DOHH2 (cell line): ENCODE measurements around the gene MYH7.

Experiments
- H3F3A ChIP-seq: fragments of 200-600 bp; sonication (generic), shearing (Covaris generic); 2 replicates; pipeline ENCODE4 v1.6.0; 2016; ENCODE audit warnings: antibody characterized with exemption, mild to moderate bottlenecking; ENCODE audit not compliant: control insufficient read depth, insufficient read depth
- H3K27ac ChIP-seq: fragments of 200-600 bp; sonication (generic); 2 replicates; pipeline ENCODE4 v1.5.1; 2014; ENCODE audit warnings: low read depth, mild to moderate bottlenecking, low read length, moderate library complexity
- H3K27me3 ChIP-seq: fragments of 200-600 bp; sonication (generic); 2 replicates; pipeline ENCODE4 v1.6.1; 2014; ENCODE audit warnings: mild to moderate bottlenecking, low read length, mixed read lengths; ENCODE audit not compliant: control insufficient read depth
- H3K36me3 ChIP-seq: fragments of 200-600 bp; sonication (generic); 2 replicates; pipeline ENCODE4 v1.6.1; 2014; ENCODE audit warnings: mild to moderate bottlenecking, low read length, moderate library complexity, mixed read lengths; ENCODE audit not compliant: control insufficient read depth
- H3K4me1 ChIP-seq: fragments of 200-600 bp; sonication (generic); 2 replicates; pipeline ENCODE4 v1.6.1; 2014; ENCODE audit warnings: mild to moderate bottlenecking, low read length, mixed read lengths; ENCODE audit not compliant: control insufficient read depth
- H3K4me2 ChIP-seq: fragments of 200-600 bp; sonication (generic); 2 replicates; pipeline ENCODE4 v1.6.0; 2014; ENCODE audit warnings: mild to moderate bottlenecking, low read length, moderate library complexity
- H3K4me3 ChIP-seq: fragments of 200-600 bp; sonication (generic); 2 replicates; pipeline ENCODE4 v1.5.1; 2014; ENCODE audit warnings: mild to moderate bottlenecking, low read length, mixed read lengths
- H3K79me2 ChIP-seq: fragments of 200-600 bp; sonication (generic); 2 replicates; pipeline ENCODE4 v1.6.1; 2014; ENCODE audit warnings: mild to moderate bottlenecking, low read length, mixed read lengths; ENCODE audit not compliant: control insufficient read depth
- H3K9me2 ChIP-seq: fragments of 200-600 bp; sonication (generic); replicated peaks from 2 replicates; pipeline ENCODE4 v1.6.1; 2014; ENCODE audit warnings: mild to moderate bottlenecking, low read length, mixed read lengths; ENCODE audit not compliant: control insufficient read depth
- H3K9me3 ChIP-seq: fragments of 200-600 bp; sonication (generic); 2 replicates; pipeline ENCODE4 v1.6.1; 2014; ENCODE audit warnings: antibody characterized with exemption, low read length, mixed read lengths; ENCODE audit not compliant: control insufficient read depth, insufficient read depth
- H4K20me1 ChIP-seq: fragments of 200-600 bp; sonication (generic); 2 replicates; pipeline ENCODE4 v1.6.0; 2014; ENCODE audit warnings: low read depth, mild to moderate bottlenecking, antibody characterized with exemption, low read length, moderate library complexity; ENCODE audit not compliant: control insufficient read depth, insufficient read depth
- EZH2phosphoT487 ChIP-seq: fragments of 200-600 bp; sonication (generic); IDR thresholded peaks from 2 replicates; pipeline ENCODE4 v1.6.1; 2017; ENCODE audit warnings: borderline replicate concordance, mild to moderate bottlenecking, antibody characterized with exemption, low read length, moderate library complexity, mixed read lengths
- TF ChIP-seq, protein P1 (sequence below): fragments of 200-600 bp; sonication (generic); IDR thresholded peaks from one replicate; pipeline ENCODE4 v1.5.1; 2014; ENCODE audit warnings: antibody characterized with exemption, mild to moderate bottlenecking, low read depth, low read length; ENCODE audit not compliant: poor library complexity, severe bottlenecking

The MYH7 gene

DNA sequence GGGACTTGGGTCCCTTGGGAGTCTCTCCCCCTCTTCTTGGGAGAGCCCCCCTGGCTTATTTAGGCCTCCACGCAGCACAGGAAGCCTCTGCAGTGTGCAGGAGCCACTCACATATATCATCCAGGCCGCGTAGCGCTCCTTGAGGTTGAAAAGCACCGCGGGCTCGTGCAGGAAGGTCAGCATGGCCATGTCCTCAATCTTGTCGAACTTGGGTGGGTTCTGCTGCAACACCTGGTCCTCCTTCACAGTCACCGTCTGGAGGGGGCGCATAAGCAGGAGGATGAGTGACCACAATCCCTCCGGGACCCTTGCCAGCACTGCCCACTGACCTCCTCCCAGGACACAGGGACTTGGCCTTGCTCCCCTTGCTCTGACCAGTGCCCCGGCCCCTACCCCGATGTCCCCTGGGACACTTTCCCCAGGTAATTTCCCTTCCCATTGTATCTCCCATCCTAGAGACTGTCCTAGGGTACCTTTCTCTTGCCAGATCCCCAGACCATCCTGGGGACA is 29.9 kb downstream of the MYH7 start:
- H3K27me3 ChIP-seq, result no peaks in the 10 kb centered on the region
- no peaks in the 10 kb centered on the region for H3K36me3 ChIP-seq
- TF ChIP-seq, protein P1, sequence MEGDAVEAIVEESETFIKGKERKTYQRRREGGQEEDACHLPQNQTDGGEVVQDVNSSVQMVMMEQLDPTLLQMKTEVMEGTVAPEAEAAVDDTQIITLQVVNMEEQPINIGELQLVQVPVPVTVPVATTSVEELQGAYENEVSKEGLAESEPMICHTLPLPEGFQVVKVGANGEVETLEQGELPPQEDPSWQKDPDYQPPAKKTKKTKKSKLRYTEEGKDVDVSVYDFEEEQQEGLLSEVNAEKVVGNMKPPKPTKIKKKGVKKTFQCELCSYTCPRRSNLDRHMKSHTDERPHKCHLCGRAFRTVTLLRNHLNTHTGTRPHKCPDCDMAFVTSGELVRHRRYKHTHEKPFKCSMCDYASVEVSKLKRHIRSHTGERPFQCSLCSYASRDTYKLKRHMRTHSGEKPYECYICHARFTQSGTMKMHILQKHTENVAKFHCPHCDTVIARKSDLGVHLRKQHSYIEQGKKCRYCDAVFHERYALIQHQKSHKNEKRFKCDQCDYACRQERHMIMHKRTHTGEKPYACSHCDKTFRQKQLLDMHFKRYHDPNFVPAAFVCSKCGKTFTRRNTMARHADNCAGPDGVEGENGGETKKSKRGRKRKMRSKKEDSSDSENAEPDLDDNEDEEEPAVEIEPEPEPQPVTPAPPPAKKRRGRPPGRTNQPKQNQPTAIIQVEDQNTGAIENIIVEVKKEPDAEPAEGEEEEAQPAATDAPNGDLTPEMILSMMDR, result no peak
- no peak for TF ChIP-seq EZH2phosphoT487
- H3K9me2 ChIP-seq, result no peaks in the 10 kb centered on the region
- no peaks in the 10 kb centered on the region for H4K20me1 ChIP-seq
- H3K9me3 ChIP-seq, result no peaks in the 10 kb centered on the region
- H3K79me2 ChIP-seq, result no peaks in the 10 kb centered on the region
- no peaks in the 10 kb centered on the region for H3F3A ChIP-seq
- H3K27ac ChIP-seq, result no peak overlapping the region
- H3K4me3 ChIP-seq, result no peak overlapping the region
- no peaks in the 10 kb centered on the region for H3K4me1 ChIP-seq
- H3K4me2 ChIP-seq, result no peak overlapping the region

DNA sequence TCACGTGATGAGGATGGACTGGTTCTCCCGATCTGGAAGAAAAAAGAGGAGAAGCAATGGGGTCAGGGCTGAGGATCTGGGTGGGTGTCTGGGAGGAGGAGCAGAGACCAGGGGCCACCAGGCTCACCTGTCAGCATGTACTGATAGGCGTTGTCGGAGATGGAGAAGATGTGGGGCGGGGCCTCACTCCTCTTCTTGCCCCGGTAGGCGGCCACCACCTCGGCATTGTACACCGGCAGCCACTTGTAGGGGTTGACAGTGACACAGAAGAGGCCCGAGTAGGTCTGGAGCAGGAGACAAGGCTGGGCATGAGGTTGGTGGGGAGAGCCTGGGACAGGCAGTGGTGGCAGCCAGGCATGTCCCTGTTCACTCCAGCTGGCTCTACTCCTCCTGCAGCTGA is 30.4 kb downstream of the MYH7 start:
- Histone ChIP-seq H4K20me1 (no peaks in the 10 kb centered on the region), H3K4me2 (no peak overlapping the region)

DNA sequence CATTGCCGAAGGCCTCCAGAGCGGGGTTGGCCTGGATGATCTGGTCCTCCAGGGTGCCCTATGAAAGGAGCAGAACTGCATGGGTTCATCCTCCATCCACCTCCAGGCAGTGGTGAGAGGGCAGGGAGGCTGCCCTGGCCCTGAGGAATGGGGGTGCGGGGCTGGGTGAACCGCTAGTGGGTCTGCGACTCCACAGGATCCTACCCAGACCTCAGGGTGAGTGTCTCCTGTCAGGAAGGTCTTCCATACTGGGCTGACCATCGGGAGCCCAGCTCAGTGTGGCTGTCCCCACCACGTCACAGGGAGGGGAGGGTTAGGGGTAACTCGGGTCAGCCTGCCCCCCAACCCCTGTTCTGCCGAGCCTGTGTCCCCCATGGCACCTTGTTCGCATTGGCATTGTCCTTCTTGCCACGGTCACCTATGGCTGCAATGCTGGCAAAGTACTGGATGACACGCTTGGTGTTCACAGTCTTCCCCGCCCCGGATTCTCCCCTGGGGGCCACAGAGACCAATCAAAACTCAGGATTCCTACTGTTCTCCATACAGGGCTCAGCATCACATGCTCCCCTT is 31.0 kb downstream of the MYH7 start:
- no peaks in the 10 kb centered on the region for H3K9me3 ChIP-seq
- no peaks in the 10 kb centered on the region for H3K9me2 ChIP-seq
- H3K27ac ChIP-seq, result no peak overlapping the region
- no peak overlapping the region for H3K4me3 ChIP-seq
- no peaks in the 10 kb centered on the region for H4K20me1 ChIP-seq
- H3K36me3 ChIP-seq, result no peaks in the 10 kb centered on the region
- H3F3A ChIP-seq, result no peaks in the 10 kb centered on the region
- H3K4me1 ChIP-seq, result no peaks in the 10 kb centered on the region
- H3K27me3 ChIP-seq, result no peaks in the 10 kb centered on the region
- H3K4me2 ChIP-seq, result no peak overlapping the region
- TF ChIP-seq, protein P1, result no peak
- TF ChIP-seq EZH2phosphoT487, result no peak
- no peaks in the 10 kb centered on the region for H3K79me2 ChIP-seq

More for the DNA sequence above, 30.4 kb downstream of the MYH7 start:
- no peaks in the 10 kb centered on the region for H3K4me1 ChIP-seq
- no peaks in the 10 kb centered on the region for H3F3A ChIP-seq
- no peaks in the 10 kb centered on the region for H3K9me2 ChIP-seq
- no peaks in the 10 kb centered on the region for H3K9me3 ChIP-seq
- H3K36me3 ChIP-seq, result no peaks in the 10 kb centered on the region
- no peak overlapping the region for H3K27ac ChIP-seq
- no peak overlapping the region for H3K4me3 ChIP-seq
- H3K27me3 ChIP-seq, result no peaks in the 10 kb centered on the region
- no peaks in the 10 kb centered on the region for H3K79me2 ChIP-seq
- TF ChIP-seq, protein P1, result no peak
- TF ChIP-seq EZH2phosphoT487, result no peak
